Karpas-422 (cell line): ENCODE measurements around the gene TNFRSF14. TPM values are rescaled to one million over a fixed set of nuclear protein-coding genes. Genes with fewer than 3 reads are reported as not detected.

Experiments
- DNase-seq: peaks from one replicate; pipeline ENCODE4 v3.0.0-alpha.2; 2015
- H2AFZ ChIP-seq: fragments of 200-600 bp; sonication (generic); 2 replicates; pipeline ENCODE4 v1.6.1; 2014; ENCODE audit warnings: antibody characterized with exemption, low read length, mixed read lengths
- H3K27ac ChIP-seq: fragments of 200-600 bp; sonication (generic); 2 replicates; pipeline ENCODE4 v1.5.1; 2014; ENCODE audit warnings: mild to moderate bottlenecking, low read length, moderate library complexity
- H3K27me3 ChIP-seq: fragments of 200-600 bp; sonication (generic); 2 replicates; pipeline ENCODE4 v1.6.1; 2014; ENCODE audit warnings: low read length, mixed read lengths
- H3K36me3 ChIP-seq: fragments of 200-600 bp; sonication (generic); 2 replicates; pipeline ENCODE4 v1.6.1; 2014; ENCODE audit warnings: low read length, mixed read lengths; ENCODE audit not compliant: insufficient read depth
- H3K4me1 ChIP-seq: fragments of 200-600 bp; sonication (generic); 2 replicates; pipeline ENCODE4 v1.6.1; 2014; ENCODE audit warnings: mild to moderate bottlenecking, low read length, mixed read lengths
- H3K4me2 ChIP-seq: fragments of 200-600 bp; sonication (generic); 2 replicates; pipeline ENCODE4 v1.6.1; 2014; ENCODE audit warnings: low read length, low read depth, mild to moderate bottlenecking; ENCODE audit not compliant: poor library complexity, severe bottlenecking
- H3K4me3 ChIP-seq: fragments of 200-600 bp; sonication (generic); 2 replicates; pipeline ENCODE4 v1.5.1; 2014; ENCODE audit warnings: mild to moderate bottlenecking, antibody characterized with exemption, low read length, mixed read lengths
- H3K79me2 ChIP-seq: fragments of 200-600 bp; sonication (generic); 2 replicates; pipeline ENCODE4 v1.6.1; 2014; ENCODE audit warnings: mild to moderate bottlenecking, low read length, mixed read lengths
- H3K9ac ChIP-seq: fragments of 200-600 bp; sonication (generic); 2 replicates; pipeline ENCODE4 v1.6.0; 2014; ENCODE audit warnings: low read length
- H3K9me2 ChIP-seq: fragments of 200-600 bp; sonication (generic), shearing (Covaris generic); replicated peaks from 2 replicates; pipeline ENCODE4 v1.6.0; 2014; ENCODE audit warnings: mild to moderate bottlenecking, low read length, moderate library complexity; ENCODE audit not compliant: insufficient read depth
- H3K9me3 ChIP-seq: fragments of 300-700, 200-600 bp; sonication (generic); 2 replicates; pipeline ENCODE4 v1.6.1; 2014; ENCODE audit warnings: low read length, mixed read lengths
- H4K20me1 ChIP-seq: fragments of 200-600 bp; sonication (generic); 2 replicates; pipeline ENCODE4 v1.6.1; 2014; ENCODE audit warnings: mild to moderate bottlenecking, antibody characterized with exemption, low read length, low read depth; ENCODE audit not compliant: insufficient read depth
- total RNA-seq: library from RNA; depleted of rRNA; stranded (reverse); fragments of >200 nt; shearing (Covaris generic); gene quantifications from 2 replicates; pipeline ENCODE4 v1.2.3, GENCODE V29; 2014; ENCODE audit warnings: low replicate concordance

The TNFRSF14 gene
- total RNA-seq, 1 experiment from 2014 or later = 10.3 TPM

DNA sequence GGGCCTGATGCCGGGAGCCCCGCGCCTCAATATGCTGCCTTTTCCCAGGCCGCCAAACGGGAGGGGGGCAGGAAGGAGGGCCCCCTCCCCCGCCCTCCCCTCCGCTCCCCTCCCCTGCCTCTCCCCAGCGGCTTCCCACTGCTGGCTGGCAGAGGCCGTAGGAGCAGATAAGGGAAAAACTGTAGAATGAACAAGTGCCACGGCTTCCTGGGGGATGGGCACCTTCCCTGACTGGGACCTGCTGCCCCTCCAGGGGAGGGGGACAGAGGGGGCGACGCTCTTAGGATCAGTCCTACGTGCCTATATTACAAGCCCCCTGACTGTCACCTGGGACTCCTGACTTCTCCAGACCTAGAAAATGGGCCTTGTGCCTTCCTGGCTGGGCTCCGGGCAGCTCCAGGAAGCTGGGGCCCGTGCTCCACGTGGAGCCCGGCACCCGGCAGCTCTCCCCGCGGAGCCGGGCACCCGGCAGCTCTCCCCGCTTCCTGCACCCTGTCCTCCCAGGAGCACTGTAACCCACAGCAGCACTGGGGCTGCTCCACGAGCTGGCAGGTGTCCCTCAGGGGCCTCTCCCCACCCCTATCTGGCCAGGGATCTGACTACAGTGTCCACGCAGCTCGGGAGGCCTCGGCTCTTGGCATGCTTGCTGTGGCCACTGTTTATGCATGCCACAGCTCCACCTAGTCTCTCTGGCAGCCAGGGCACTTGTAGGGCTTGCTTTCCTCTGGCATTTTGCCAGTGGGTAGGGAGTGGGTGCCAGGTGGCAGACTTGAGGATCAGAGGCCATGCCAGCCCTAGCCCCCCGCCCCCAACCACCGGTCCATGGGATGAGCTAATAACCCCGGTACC lies 25.4 kb upstream of the TNFRSF14 start:
- Histone ChIP-seq H3K4me2 (no peak overlapping the region), H3K27ac (no peak overlapping the region), H3K27me3 (no peaks in the 10 kb centered on the region), H3K4me1 (peaks cover 17% of the 10 kb centered on the region), H3K9me3 (no peaks in the 10 kb centered on the region), H3K9ac (no peak overlapping the region), H2AFZ (no peak overlapping the region), H3K79me2 (peaks cover 3% of the 10 kb centered on the region), H3K36me3 (no peaks in the 10 kb centered on the region), H3K9me2 (no peaks in the 10 kb centered on the region), H4K20me1 (peaks cover 5% of the 10 kb centered on the region), H3K4me3 (no peak overlapping the region)
- no peak for DNase-seq

DNA sequence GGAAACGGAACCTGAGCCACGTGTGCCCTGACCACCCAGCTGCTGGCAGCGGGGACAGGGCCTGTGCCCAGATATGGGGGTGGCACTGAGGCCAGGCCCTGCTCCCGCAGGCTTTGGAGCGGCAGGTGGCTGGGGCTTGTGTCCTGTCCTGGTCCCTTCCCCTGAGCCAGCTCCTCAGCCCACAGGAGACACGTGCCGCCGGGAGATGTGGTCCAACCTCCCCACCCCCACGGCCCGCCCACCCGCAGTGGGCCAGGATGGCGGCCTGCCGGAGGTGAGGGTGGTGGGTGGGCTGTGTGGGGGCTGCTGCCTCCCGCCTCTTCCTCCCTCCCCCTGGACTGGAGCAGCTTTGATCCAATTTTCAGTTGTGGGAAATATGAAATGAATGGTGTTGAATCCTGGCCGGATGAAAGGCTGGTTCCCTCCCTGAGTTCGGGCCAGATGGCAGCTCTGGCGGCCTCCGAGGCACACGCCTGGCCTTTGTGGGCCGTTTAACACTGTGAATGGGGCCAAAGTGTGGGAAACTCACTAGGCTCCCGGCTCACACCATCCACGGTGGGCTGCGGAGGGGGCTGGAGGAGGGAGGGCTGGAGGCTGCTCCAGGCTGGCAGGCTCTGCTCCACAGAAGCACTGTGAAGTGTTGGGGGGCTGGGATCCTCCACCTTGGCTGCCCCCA lies 23.5 kb upstream of the TNFRSF14 start:
- Histone ChIP-seq H2AFZ (no peak overlapping the region), H3K27me3 (no peaks in the 10 kb centered on the region), H3K27ac (no peak overlapping the region), H3K9me2 (no peaks in the 10 kb centered on the region), H3K4me1 (peaks cover 9% of the 10 kb centered on the region), H3K79me2 (no peaks in the 10 kb centered on the region), H4K20me1 (no peaks in the 10 kb centered on the region), H3K4me3 (no peak overlapping the region), H3K36me3 (no peaks in the 10 kb centered on the region), H3K9me3 (no peaks in the 10 kb centered on the region), H3K4me2 (no peak overlapping the region), H3K9ac (no peak overlapping the region)
- DNase-seq = no peak

DNA sequence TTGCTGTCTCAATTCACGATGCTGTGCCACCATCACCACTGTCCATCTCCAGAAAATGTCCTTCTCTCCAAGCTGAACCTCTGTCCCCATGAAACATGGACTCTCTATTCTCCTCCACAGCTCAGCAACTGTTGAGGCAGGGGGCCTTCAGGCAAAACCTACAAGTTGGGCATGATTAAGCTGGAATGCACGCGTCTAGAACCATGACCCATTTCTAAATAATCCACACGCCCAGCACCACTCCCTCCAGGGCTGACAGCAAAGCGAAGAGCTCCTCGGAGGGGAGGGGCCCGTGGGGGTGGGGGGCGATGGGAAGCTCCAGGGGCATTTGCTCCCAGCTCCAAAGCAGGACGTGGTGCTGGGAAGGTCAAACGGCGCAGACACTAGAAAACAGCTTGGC lies 22.8 kb upstream of the TNFRSF14 start:
- no peak for DNase-seq
- no peaks in the 10 kb centered on the region for H3K79me2 ChIP-seq
- H3K27ac ChIP-seq = no peak overlapping the region
- no peaks in the 10 kb centered on the region for H3K27me3 ChIP-seq
- no peak overlapping the region for H3K4me2 ChIP-seq
- no peak overlapping the region for H3K4me3 ChIP-seq
- H4K20me1 ChIP-seq = no peaks in the 10 kb centered on the region
- H3K36me3 ChIP-seq = no peaks in the 10 kb centered on the region
- no peak overlapping the region for H2AFZ ChIP-seq
- no peak overlapping the region for H3K9ac ChIP-seq
- peaks cover 9% of the 10 kb centered on the region for H3K4me1 ChIP-seq
- no peaks in the 10 kb centered on the region for H3K9me3 ChIP-seq
- no peaks in the 10 kb centered on the region for H3K9me2 ChIP-seq

DNA sequence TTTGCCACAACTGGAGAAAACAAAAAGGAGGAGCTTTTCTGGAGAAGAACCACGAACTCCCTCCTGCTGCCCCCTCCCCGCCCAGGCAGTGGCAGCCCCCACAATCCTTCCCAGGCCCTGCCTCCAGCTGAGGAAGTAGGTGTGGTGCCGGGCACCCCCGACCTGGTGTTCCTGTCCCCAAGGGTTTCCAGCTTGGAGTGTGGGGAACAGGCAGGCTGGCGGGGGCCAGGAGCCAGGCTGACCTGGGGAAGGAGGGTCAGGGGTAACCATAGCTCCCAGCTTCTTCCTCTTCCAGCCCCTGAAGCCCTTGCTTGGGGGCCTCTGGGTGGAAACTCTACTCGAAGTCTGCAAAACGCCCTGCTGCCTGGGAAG lies 21.9 kb upstream of the TNFRSF14 start:
- Histone ChIP-seq H3K27me3 (no peaks in the 10 kb centered on the region), H3K36me3 (no peaks in the 10 kb centered on the region), H3K79me2 (no peaks in the 10 kb centered on the region), H3K9ac (no peak overlapping the region), H3K27ac (no peak overlapping the region), H3K4me3 (no peak overlapping the region), H3K9me2 (no peaks in the 10 kb centered on the region), H3K4me2 (no peak overlapping the region), H3K9me3 (no peaks in the 10 kb centered on the region), H2AFZ (no peak overlapping the region), H3K4me1 (no peaks in the 10 kb centered on the region), H4K20me1 (no peaks in the 10 kb centered on the region)
- no peak for DNase-seq

DNA sequence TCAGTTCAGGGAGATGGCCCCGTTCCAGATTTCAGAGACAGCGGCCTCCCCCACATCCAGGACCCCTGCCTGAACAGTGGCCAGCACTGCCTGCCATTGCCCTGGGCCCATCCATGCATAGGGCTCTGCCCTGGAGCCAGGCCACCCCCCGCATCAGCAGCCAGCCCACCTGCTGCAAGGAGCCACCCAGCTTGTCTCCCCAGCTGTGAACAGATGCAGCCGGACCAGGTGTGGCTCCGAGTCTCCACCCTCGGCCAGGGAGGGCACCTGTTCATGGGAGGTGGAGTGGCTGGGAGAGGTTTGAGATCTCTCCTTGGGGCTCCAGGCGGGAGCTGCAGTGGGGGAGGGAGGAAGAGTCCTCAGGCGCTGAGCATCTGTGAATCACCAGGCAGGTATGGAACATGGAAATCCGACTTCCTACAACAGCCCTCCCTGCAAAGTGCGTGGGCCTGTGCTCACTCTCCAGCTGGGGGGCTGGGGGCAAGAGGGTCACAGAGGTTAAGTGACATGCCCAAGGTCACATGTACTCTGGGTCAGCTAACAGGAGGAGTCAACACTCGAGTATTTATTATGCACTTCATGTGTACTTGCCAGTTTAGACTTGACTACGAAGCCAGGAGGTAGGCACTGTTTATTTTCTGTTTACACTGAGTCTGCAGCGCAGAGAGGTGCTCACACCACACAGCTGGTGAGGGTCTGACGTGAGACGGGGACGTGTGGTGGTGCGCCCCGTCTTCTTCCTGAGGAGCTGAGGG lies 21.3 kb upstream of the TNFRSF14 start:
- H3K79me2 ChIP-seq = no peaks in the 10 kb centered on the region
- H3K27ac ChIP-seq = no peak overlapping the region
- H3K27me3 ChIP-seq = no peaks in the 10 kb centered on the region
- no peaks in the 10 kb centered on the region for H4K20me1 ChIP-seq
- H3K9me2 ChIP-seq = no peaks in the 10 kb centered on the region
- H3K4me3 ChIP-seq = no peak overlapping the region
- H3K4me2 ChIP-seq = no peak overlapping the region
- no peak overlapping the region for H3K9ac ChIP-seq
- no peaks in the 10 kb centered on the region for H3K9me3 ChIP-seq
- H2AFZ ChIP-seq = no peak overlapping the region
- no peaks in the 10 kb centered on the region for H3K36me3 ChIP-seq
- H3K4me1 ChIP-seq = no peaks in the 10 kb centered on the region
- DNase-seq = no peak

DNA sequence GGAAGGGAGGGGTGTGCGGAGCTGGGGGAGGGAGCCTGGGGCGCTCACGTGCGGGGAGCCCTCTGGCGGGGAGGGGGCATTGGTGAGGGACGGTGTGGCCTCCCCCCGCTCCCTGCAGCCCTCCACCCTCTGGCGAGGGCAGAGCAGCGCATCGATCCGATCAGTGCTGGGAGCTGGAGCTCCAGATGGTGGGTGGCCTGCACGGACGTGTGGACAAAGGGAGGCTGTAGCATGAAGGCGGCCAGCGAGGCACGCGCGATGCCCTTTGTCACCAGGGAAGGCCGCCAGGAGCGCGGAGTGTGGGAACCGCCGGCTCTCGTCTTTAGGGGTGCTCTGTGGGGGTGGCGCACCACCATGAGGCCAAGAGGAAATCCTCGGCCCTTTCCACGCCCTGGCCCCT lies 20.7 kb upstream of the TNFRSF14 start:
- H2AFZ ChIP-seq = no peak overlapping the region
- DNase-seq = no peak
- H3K4me3 ChIP-seq = no peak overlapping the region
- H4K20me1 ChIP-seq = no peaks in the 10 kb centered on the region
- H3K27ac ChIP-seq = no peak overlapping the region
- no peaks in the 10 kb centered on the region for H3K36me3 ChIP-seq
- no peaks in the 10 kb centered on the region for H3K4me1 ChIP-seq
- no peak overlapping the region for H3K9ac ChIP-seq
- H3K9me3 ChIP-seq = no peaks in the 10 kb centered on the region
- no peaks in the 10 kb centered on the region for H3K9me2 ChIP-seq
- H3K27me3 ChIP-seq = no peaks in the 10 kb centered on the region
- H3K4me2 ChIP-seq = no peak overlapping the region
- H3K79me2 ChIP-seq = no peaks in the 10 kb centered on the region

DNA sequence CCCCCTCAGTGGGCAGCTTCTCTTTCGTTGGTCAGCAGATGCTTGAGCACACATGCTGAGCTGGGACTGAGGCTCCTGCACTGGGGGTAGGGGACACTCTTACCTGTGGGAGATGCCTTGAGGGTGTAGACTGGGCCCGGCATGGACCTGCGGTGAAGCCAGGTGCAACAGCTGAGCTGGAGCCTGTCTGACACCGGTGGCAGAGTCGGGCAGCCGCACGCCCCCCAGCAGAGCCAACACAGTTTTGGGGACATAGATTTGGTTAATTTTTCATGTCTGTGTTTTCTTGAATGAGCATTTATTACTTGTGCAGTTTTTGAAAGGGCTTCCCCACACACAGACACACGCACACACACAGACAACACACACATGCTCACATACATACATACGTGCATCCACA lies 20.2 kb upstream of the TNFRSF14 start:
- Histone ChIP-seq H3K79me2 (no peaks in the 10 kb centered on the region), H3K36me3 (no peaks in the 10 kb centered on the region), H3K27me3 (no peaks in the 10 kb centered on the region), H2AFZ (no peak overlapping the region), H3K4me2 (no peak overlapping the region), H3K9me2 (no peaks in the 10 kb centered on the region), H3K4me1 (no peaks in the 10 kb centered on the region), H3K9ac (no peak overlapping the region), H3K4me3 (no peak overlapping the region), H3K9me3 (no peaks in the 10 kb centered on the region), H4K20me1 (no peaks in the 10 kb centered on the region), H3K27ac (no peak overlapping the region)
- no peak for DNase-seq

DNA sequence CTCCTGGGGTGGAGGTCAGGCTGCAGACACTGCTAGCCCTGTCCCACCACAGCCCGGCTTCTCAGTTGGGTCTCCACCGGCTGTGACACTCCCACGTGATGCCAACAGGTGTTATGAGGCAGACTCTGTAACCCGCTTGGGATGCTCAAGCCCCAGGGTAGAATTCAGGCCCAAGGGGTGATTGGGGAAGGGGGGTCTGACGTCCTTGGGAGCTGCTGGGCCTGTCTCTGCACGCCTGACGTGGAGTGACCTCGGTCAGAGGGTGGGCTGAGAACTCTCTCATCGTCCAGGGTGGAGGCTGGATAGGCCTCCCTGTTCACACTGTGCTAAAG lies 18.4 kb upstream of the TNFRSF14 start:
- no peak overlapping the region for H3K4me2 ChIP-seq
- H3K9me3 ChIP-seq = no peaks in the 10 kb centered on the region
- H3K79me2 ChIP-seq = no peaks in the 10 kb centered on the region
- DNase-seq = no peak
- H3K27ac ChIP-seq = no peak overlapping the region
- H4K20me1 ChIP-seq = no peaks in the 10 kb centered on the region
- H3K36me3 ChIP-seq = no peaks in the 10 kb centered on the region
- no peak overlapping the region for H2AFZ ChIP-seq
- no peaks in the 10 kb centered on the region for H3K9me2 ChIP-seq
- no peak overlapping the region for H3K4me3 ChIP-seq
- no peaks in the 10 kb centered on the region for H3K4me1 ChIP-seq
- no peaks in the 10 kb centered on the region for H3K27me3 ChIP-seq
- no peak overlapping the region for H3K9ac ChIP-seq
